Uterus (tissue), 2 donors: Measurements from ENCODE around the gene PRPF40A.

Experiments used
- POLR2A ChIP-seq, 2 donors: fragments of 450-650 bp; IDR thresholded peaks; one replicate each; pipeline ENCODE4 v1.6.1; 2016; ENCODE audit warnings: antibody characterized with exemption in 2 of 2, mild to moderate bottlenecking in 1 of 2, moderate library complexity in 1 of 2
- TF ChIP-seq, protein P1 (sequence below), 4 experiments: fragments of 200-600 bp in 2 of 4; fragments of 450-650 bp in 2 of 4; sonication (generic) in 2 of 4; IDR thresholded peaks; one replicate each; pipeline ENCODE4 v1.5.1; 2016 to 2019; ENCODE audit warnings: antibody characterized with exemption in 4 of 4, mild to moderate bottlenecking in 2 of 4, moderate library complexity in 1 of 4

DNA sequence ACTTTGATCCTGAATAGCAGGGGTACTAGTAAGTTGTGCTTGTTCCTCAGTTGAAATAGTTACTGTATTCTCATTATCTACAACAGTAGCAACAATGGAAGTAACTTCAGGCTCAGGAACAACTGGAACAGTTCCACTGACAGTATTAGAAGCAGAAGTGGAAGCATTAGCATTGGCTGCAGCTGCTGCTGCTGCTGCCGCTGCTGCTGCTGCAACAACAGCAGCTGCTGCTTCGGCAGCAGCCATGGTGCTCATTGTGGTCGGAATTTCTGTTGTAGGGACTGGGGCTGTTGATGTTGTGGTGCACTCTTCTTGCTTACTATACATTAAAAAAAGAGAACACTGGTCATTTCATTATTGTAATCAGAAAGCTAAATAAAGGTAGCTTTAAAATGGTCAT is 40.8 kb downstream of the PRPF40A start:
- TF ChIP-seq, protein P1, sequence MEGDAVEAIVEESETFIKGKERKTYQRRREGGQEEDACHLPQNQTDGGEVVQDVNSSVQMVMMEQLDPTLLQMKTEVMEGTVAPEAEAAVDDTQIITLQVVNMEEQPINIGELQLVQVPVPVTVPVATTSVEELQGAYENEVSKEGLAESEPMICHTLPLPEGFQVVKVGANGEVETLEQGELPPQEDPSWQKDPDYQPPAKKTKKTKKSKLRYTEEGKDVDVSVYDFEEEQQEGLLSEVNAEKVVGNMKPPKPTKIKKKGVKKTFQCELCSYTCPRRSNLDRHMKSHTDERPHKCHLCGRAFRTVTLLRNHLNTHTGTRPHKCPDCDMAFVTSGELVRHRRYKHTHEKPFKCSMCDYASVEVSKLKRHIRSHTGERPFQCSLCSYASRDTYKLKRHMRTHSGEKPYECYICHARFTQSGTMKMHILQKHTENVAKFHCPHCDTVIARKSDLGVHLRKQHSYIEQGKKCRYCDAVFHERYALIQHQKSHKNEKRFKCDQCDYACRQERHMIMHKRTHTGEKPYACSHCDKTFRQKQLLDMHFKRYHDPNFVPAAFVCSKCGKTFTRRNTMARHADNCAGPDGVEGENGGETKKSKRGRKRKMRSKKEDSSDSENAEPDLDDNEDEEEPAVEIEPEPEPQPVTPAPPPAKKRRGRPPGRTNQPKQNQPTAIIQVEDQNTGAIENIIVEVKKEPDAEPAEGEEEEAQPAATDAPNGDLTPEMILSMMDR (IDR thresholded peaks at IDR 0.05), result no peak
- TF ChIP-seq POLR2A (IDR thresholded peaks at IDR 0.05), result no peak
